Stimulated activated CD8-positive, alpha-beta memory T cell treated with anti-CD3 and anti-CD28 coated beads, Interleukin-15, amount 100 ng/mL, for 4 hours (primary cell): ENCODE results near the gene TNFRSF25.
"Not testable (repeated sequence)": the region's sequence is repeated elsewhere in the genome, so short reads cannot be mapped to it uniquely, and the experiment has no call there.

Experiments used
- DNase-seq, 2 donors: peaks; one replicate each; pipeline ENCODE4 v3.0.0-alpha.2; 2020; ENCODE audit warnings: low read depth in 2 of 2

TNFRSF25 gene

DNA sequence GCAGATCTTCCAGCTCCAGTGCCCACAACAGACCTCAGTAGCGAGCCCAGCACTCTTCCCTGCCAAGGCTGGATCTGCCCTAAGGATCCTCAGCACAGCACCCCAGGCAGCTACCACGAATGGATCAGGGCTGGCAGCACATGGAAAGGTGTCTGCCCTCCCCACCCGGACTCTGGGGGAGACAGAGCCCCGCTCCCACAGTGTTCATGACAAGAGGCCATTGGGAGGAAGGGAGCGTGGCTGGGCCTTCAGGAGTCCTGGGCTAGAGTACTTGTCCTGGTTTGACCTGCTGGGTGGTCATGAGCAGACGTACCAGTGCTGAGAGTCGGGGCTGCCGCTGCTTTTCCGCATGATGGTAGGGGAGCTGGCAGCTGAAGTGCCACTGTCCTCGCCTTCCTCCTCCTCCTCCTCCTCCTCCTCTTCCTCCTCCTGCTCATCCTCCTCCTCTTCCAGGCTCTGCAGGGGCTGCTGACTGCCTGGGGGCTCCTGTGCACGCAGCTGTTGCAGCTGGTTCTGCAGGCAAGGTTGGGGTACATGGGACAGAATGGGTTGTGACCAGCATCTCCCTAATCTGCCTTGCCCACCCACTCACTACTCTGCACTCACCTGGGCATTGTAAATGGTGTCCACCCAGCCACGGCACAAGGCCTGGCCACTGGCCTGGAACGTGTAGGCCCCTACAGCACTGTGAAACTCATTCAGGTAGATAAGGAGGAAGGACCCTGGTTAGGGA, 2.9 kb upstream of the TNFRSF25 start:
- no peak for DNase-seq

DNA sequence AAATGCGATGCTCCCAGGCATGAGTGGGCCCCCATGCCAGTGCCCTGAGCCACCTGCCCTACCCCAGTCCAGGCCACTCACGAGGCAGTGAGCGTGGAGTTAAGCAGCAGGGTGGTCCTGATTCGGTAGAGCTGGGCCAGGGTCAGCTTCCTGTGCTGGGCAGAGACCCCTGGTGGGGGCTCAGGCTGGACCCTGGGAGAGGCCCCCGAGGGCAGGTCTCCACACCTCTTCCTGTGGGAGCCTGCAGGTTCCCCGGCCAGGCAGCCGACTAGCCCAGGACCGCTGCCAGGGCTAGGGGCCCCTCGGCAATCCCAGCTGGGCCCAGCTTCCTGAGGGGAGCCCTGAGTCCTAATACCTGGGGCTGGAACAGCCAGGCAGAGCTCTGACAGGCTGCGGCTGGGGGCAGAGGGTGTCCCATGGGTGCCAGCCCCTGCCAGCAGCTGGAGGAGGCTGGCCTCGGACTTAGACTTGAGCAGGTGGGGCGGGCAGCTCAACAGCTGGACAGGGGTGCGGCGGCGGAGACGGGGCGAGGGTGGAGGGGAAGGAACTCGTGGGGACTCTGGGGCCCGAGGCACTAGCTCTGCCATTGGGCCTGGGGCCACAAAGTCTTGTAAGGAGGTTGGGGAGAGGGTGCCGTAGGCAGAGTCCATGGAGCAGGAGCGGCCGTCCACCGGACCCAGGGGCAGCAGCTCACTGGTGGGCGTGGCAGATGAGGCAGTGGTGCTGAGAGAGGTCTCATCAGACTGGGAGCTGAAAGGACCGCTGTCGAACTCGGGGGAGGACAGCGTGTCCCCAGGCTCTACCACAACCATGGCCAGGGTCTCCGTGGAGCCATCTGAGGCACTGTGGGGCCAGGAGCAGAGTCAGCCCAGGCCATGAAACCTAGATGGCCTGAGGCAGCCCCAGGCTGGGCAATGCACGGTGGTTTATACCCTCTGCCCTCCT, 2.0 kb upstream of the TNFRSF25 start:
- DNase-seq = no peak

DNA sequence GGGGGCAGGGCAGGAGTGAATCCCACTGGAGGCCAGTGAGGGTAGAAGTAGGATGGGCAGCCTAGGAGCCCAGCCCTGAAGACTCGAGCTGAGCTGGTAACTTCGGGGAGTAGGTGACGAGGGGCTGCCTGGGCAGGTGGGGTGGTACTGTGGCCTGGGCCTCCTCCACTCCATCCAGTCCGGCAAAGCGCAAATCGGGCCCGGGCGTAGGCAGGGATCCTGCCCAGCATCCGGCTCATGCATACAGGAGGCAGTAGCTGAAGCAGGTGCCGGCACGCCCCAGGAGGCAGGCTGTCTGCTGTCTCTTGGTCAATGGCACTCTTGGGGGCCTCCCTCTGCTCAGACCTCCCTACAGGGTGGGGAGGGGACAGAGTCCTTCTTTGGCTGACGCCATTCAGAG, 1.3 kb upstream of the TNFRSF25 start:
- DNase-seq = no peak

DNA sequence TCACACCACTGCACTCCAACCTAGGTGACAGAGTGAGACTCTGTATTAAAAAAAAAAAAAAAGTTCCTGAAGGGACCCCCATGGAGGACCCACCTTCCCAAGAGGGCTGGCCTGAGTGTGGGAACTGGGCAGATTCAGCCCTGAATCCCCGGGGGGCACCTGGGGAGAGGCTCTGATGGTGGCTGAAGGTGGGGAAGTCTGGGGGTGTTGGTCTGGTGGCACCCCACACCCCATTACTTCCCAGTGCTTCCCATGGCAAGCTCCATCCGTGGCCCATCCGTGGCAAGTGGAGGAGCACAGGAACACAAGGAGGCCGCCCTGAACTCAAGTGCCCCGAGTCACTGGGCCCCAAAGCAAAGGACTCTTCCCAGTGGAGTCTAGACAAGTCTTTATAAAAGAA, 778 bp upstream of the TNFRSF25 start:
- DNase-seq = no peak

DNA sequence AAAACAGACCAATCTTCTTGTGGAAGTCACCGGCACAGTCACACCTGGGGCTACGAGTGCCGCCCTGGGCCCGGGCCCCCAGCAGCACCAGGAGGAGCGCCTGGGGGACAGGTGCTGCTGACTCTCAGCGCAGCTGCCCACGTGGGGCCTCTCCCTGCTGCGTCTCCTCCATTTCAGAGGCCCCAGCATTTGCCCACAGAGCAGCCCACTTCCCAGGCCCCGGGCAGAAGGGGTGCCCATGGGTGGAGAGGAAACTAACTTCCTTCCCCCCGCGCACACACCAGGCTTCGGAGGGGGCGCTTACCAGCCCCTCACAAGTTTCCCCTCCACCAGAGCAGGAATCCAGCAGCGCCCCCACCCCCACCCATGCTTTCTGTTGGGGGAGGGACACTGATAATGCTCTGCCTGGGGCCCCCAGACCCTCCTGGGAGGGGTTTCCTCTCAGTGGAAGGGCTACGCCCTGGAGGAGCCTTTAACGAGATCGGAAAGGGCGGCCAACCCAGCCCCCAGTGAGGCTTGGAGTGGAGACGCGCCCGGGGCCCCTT, 440 bp downstream of the TNFRSF25 start:
- DNase-seq = no peak

DNA sequence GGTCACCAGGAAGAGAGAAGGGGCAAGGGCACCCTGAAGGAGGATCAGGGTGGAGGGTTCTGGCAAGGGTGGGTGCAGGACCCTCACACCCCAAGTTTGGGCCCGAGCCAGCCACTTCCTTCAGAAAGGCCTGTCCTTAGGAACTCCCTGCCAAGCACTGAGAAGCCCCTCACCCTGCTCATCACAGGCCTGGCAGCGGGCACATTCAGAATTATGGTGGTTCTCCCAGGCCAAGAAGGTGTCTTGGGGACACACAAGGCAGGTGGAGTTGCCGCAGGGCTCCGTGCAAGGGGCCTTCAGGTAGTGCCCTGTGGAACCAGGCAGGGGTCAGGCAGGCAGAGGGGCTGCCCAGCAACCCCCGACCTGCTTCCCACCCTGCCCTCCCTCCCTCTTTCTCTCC, 1.1 kb downstream of the TNFRSF25 start:
- no peak for DNase-seq

DNA sequence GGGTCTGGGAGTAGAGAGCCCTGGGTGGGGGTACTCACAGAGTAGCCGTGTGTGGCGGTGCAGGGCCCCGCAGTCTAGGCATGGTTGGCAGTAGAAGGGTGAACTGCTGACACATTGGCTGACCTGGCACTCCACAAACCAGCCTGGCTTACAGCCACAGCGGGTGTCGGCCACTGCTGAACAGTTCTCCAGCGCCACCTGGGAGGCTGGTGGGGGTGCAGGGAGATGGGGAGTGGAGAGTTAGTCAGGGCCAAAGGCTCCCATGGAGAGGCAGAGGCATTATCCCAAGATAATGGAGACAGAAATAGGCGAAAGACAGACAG, 1.5 kb downstream of the TNFRSF25 start:
- DNase-seq = no peak

DNA sequence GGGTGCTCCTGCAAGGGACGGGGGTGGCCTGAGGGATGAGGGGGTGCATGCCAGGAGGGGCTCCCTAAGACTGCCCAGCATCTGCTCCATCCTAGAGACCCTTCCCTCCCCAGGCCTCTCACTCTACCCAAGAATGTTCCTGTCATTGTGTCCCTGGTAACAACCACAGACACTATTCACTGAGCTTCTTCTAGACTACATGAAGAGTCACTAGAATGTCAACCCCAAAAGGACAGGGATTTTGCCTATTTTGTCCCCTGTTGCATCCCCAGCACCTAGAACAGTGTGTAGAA, 2.9 kb downstream of the TNFRSF25 start:
- no peak for DNase-seq

DNA sequence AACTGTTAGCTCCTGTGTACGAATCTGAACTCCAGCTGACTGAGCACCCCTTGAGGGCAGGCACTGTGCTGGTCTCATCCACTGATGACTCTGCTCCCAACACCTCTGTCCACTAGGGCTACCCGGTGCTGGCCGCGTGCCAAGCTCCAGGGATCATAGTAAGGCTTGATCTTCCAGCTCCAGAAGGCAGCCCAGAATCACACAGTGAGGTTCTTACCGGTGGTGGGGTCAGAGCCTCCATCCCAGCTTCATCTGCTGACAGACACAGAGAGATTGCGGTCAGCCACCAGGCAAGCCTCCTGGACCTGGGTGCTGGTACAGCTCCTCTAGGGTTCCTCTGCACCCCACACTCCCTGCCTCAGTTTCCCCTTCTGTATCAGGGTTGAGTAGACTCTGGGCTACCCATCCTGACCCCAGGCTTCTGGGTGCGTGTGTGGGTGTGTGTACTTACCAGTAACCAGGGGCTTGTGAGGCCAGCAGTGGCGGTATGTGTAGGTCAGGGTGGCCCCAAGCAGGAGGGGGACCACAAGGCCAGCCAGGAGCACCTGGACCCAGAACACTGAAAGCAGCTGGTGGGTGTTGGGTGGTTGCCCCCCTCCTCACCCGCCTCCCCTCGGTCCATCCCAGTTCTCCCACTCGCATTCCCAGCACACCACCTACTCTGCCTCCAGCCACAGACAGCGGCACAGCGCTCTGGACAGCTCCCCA, 3.4 kb downstream of the TNFRSF25 start:
- DNase-seq = no peak

DNA sequence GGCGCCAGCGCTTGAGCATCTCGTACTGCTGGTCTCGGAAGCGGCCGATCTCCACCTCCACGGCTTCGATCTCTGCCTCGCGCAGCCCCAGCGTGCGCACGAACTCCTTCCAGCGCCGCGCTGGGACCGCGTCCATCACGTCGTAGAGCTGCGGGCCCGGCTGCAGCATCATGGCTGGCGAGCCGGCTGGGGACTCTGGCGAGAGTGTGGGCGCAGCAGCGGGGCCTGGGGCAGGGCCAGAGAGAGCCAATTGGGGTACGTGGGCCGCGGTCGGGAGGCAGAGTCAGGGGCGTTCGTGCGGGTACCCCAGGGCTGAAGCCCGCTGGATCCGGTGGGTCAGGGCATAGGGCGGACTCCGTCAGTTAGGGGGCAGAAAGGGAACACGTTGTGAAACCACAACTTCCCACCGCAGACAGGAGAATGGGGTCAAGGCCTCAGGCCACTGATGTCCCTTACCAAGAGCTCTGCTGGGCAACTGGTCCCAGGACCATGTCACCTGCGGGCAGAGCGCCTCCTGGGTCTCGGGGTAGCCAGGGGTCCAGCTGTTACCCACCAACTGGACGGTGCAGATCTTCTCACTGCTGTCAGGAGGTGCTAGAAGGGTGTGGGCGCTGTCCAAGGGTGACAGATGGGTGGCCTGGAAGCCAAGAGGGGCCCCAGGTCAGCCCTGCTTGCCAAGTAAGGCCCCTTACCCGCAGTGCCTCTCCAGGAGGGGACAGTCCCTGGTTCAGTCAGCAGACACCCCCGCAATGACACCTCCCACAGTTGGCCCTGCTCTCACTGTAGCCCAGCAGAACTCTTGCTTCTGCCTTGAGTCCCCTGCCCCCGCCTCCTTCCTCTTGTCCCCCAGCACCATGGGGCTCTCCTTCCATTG, 4.2 kb downstream of the TNFRSF25 start:
- peak in 1 of 2 donors; percentile 21 for DNase-seq

DNA sequence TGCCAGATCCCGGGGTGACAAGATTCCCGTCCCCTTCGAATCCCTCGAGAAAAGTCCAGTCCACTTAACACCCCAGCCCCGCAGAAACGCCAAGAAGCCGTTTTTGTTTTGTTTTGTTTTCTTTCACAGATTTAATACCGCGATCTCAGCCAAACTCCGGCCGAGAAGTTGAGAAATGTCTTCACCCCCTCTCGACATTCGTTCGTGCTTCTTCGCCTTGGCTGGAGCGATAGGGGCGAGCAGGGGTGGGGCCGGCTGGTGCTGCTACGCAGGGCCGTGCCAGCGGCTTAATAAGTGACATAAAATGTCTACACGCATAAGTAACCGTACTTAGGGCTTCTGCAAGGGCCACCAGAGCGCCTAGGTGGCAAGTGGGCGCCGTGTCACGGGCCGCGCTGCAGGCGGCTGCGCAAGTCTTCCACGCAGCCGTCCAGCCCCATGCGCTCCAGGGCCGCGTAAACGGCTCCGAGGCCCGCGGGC, 4.9 kb downstream of the TNFRSF25 start:
- no peak for DNase-seq

DNA sequence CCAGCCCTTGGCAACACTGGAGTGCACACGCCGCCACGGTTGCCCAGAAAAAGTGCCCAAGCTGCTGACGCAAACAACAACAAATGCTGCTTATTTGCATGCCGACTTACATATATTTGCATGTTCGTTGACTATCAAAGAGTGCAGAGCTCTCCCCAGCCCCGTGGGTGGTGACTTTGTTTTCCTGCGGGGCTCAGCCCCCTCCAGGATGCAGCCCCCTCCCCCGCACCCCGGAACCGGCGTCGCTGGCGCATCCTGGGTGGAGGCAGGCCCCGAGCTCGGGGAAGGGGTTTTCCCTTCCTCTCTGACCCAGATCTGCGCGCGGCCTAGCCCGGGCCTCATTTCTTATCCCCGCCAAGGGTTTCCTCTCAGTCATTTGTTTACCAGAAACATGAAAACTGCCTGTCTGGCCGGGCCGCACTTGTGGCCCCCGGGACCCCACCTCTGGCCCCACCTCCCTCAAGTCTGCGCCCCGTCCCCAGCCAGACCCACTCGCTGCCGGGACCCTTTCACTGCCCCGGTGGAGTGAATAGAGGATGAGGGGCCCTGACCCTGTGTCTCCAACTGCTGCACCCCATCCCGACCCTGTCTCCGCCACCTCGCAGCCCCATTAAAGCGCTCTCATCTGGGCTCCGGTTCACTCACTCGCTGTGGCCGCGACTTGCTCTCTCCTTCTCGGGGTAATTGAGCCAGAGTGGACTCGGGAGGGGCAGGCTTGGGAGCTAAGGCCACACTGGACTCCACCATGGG, 5.5 kb downstream of the TNFRSF25 start:
- DNase-seq = peak; percentile 86 to 91

DNA sequence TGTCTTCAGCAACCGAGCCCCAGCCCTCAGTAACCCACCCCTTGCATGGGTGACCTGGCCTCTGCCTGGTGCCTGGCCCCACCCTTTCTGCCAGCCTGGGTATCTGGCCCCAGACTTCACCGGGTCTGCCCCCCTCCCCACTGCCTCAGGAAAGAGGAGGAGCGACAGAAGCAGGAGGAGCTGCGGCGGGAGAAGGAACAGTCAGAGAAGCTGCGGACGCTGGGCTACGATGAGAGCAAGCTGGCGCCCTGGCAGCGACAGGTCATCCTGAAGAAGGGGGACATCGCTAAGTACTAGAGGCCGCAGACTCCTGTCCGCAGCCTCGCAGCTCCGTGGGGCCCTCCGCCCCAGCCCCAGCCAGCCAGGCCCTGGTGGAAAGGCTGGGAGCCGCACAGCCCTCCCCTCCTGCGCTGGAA, 6.1 kb downstream of the TNFRSF25 start:
- DNase-seq = no peak

DNA sequence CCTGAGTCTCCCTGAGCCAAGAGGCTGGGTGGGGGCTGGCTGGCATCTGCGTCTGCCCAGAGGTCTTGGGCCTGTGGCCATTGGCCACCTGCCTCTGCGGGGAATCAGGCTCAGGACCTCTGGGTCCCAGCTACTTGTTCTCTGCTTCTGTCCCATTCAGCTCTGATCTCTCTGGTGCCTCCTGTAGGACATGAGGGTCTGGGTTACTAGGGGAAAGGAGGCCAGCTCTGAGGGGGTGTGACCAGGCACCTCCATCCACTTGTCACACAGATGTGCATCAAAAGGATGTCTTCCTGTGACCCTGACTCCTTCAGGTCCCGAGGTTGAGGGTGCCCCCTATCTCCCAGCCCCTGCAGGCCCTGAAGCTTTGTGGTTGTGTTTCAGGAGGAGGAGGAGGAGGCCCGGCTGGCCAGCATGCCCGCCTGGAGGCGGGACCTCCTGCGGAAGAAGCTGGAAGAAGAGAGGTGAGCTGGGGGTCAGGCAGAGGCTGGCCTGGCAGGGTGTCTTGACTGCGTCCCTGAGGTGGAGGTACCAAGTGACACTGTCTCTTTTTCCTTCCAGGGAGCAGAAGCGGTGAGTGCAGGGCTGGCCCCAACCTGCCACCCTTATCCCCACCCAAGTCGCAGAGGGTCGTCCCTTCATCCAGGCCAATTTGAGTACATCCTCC, 9.0 kb downstream of the TNFRSF25 start:
- no peak for DNase-seq

DNA sequence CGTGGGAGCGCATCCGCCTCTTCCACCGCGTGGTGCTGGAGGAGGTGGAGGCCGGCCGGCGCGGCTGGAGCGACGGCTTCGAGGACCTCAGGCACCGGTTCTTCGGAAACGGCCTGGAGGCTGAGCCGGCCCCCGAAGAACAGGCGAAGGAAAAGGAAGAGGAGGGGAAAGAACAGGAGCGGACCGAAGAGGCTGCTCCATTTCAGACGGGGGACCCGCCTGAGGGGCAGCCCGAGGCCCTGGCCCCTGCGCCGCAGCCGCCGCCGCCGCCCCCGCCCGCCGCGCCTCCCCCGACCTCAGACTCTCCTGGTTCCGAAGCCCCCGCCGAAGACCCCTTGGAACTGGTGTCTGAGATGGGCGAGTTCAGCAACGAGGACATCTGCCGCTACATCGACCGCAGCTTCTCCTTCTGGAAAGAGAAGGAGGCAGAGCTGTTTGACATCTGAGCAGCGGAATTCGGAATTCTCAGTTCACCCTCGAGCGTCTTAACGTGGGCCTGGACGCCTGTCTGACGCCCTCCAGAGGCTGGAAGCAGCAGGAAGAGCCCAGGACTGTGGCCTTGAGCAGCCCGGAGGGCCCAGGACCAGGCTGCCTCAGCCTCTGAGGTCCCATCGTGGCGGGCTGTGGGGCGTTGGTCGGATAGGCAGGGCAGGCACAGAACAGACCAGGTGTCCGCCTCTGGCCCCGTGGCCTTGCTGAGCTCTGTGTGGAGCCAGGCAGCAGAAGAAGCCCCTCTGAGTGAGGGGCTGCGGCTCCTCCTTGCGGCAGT, 10.0 kb downstream of the TNFRSF25 start:
- DNase-seq = not testable (repeated sequence)

DNA sequence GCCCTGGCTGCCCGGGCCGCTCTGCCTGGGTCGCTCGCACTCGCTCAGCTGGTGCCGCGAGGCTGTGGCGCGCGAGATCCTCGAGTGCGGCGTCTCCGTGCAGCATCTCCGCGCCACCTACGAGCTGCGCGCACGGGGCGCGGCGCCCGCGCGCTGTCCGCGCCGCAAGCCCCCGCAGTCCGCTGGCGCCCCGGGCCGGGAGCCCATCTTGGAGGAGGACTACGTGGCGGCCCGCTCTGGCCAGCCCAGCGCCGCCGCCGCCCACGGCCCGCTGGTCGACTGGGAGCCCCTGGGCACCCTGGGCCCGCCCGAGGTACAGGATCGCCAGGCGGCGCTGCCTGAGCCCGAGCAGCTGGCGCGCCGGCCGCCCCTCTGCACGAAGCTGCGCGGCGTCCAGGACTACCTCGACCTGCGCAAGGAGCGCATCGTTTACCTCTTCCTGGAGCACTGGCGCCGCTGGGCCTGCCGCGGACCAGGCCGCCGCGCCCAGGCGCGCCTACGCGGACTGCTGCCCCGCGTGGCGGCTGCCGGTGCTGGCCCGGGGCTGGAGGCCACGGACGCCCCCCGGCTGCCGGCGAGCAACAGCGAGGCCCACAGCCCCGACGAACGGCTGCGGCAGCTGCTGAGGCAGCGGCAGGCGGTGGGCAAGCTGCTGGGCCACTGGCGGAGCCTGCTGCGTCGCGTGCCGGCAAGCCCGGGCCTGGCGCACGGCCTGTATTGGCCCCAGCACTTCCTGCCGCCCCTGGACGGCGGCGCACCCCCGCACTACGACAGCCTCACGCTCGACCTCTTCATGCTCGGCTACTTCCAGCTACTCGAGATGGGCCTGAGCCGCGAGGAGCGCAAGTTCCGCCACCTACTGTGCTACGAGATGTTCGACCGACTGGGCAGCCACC, 10.9 kb downstream of the TNFRSF25 start:
- no peak for DNase-seq

DNA sequence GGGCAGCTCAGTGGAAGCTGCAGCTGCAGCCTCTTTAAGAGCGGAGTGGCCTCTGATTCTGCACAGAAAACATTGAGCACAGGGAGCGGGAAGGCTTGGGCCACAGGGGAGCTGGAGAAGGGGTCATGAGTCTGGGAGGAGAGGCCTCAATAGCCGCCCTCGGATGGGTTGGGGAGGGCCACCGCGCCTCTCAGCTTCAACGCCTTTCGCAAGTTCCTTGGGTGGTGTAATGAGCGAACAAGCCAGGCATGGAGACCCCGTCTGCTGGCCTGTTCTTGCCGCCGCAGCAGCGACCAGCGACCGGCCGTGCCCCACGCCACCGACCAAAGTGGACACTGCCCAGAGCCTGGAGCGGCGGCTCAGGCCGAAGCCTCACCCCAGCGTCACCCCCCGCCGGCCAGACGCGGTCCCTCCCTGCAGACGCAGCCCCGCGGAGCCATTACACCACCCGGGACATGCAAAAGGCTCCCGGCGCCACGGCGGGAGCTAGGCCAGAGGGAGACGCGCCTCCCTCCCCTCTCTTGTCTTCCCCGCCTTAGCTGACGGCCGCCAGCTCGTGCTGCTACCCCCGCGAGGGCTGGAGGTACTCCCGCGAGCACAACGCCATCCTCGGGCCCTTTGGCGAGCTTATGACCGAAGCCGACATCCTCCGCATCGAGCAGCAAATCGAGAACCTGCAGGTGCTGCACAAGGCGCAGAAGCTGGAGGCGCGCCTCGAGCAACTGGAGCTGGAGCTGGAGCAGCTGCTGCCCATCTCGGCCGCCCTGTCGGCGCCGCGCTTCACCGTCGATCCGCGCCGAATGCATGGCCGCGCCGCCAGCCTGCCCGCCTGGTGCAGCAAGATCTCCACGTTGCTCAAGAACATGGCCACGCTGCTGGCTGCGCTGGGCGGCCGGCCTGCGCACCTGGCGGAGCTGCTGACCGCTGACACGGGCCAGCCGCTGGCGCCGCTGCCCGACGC, 11.8 kb downstream of the TNFRSF25 start:
- not testable (repeated sequence) for DNase-seq
